SU-DHL-6 (cell line): ENCODE results near the gene GINS2.

Experiments
- CTCF ChIP-seq: fragments of 200-600 bp; sonication (generic); IDR thresholded peaks from one replicate; pipeline ENCODE4 v1.5.1; 2017; ENCODE audit warnings: antibody characterized with exemption, mild to moderate bottlenecking, low read length, moderate library complexity; ENCODE audit not compliant: insufficient read depth, poor library complexity, severe bottlenecking
- EZH2phosphoT487 ChIP-seq: fragments of 200-600 bp; sonication (generic), shearing (Covaris generic); conservative IDR thresholded peaks from 2 replicates; pipeline ENCODE4 v1.6.1; 2018; ENCODE audit warnings: mild to moderate bottlenecking, antibody characterized with exemption, low read length, moderate library complexity, mixed read lengths

- TF ChIP-seq CTCF: no peak
- no peak for TF ChIP-seq EZH2phosphoT487
Measured at GRCh38 chr16:85629326-85629725, 59.4 kb downstream of the GINS2 start.
